Ramos (cell line): Measurements from ENCODE around the gene EPHB2.

Experiments used
- in situ Hi-C: fragments of 300-500 bp; cut with MboI; formaldehyde crosslinking; loops from one replicate; pipeline ENCODE4 v1.14.3; 2022; ENCODE audit warnings: low sequenced_read_pairs; ENCODE audit not compliant: unreplicated experiment

Gene EPHB2

GRCh38 chr1:22775478-22775877 is 64.8 kb downstream of the EPHB2 start:
- in situ Hi-C loops = no loop called here

- in situ Hi-C loops = no loop called here
Measured at GRCh38 chr1:22776035-22776613, 65.5 kb downstream of the EPHB2 start.

- in situ Hi-C loops = no loop called here
Measured at GRCh38 chr1:22777388-22778057, 66.9 kb downstream of the EPHB2 start.

- in situ Hi-C loops = no loop called here
Measured at GRCh38 chr1:22778408-22778807, 67.8 kb downstream of the EPHB2 start.

- in situ Hi-C loops = no loop called here
Measured at GRCh38 chr1:22778862-22779520, 68.4 kb downstream of the EPHB2 start.

GRCh38 chr1:22780696-22781095 is 70.1 kb downstream of the EPHB2 start:
- in situ Hi-C loops = no loop called here

GRCh38 chr1:22781483-22781882 is 70.8 kb downstream of the EPHB2 start:
- in situ Hi-C loops = no loop called here

- in situ Hi-C loops = no loop called here
Measured at GRCh38 chr1:22782406-22782805, 71.8 kb downstream of the EPHB2 start.

GRCh38 chr1:22784317-22784716 is 73.7 kb downstream of the EPHB2 start:
- in situ Hi-C loops = no loop called here

- in situ Hi-C loops = no loop called here
Measured at GRCh38 chr1:22784737-22785136, 74.1 kb downstream of the EPHB2 start.

GRCh38 chr1:22786101-22786500 is 75.5 kb downstream of the EPHB2 start:
- in situ Hi-C loops = no loop called here

GRCh38 chr1:22786719-22787489 is 76.3 kb downstream of the EPHB2 start:
- in situ Hi-C loops = no loop called here

GRCh38 chr1:22787636-22788035 is 77.0 kb downstream of the EPHB2 start:
- in situ Hi-C loops = no loop called here

GRCh38 chr1:22788254-22788661 is 77.6 kb downstream of the EPHB2 start:
- in situ Hi-C loops = no loop called here

- in situ Hi-C loops = no loop called here
Measured at GRCh38 chr1:22789356-22789994, 78.8 kb downstream of the EPHB2 start.

GRCh38 chr1:22790232-22791008 is 79.8 kb downstream of the EPHB2 start:
- in situ Hi-C loops = no loop called here

GRCh38 chr1:22791831-22792347 is 81.2 kb downstream of the EPHB2 start:
- in situ Hi-C loops = no loop called here

GRCh38 chr1:22792396-22793160 is 81.9 kb downstream of the EPHB2 start:
- in situ Hi-C loops = no loop called here

GRCh38 chr1:22793647-22794046 is 83.0 kb downstream of the EPHB2 start:
- in situ Hi-C loops = no loop called here
